MCF 10A (cell line): ENCODE measurements around the gene HIVEP2. TPM values are rescaled to one million over a fixed set of nuclear protein-coding genes. Genes with fewer than 3 reads are reported as not detected.

ENCODE experiments used
- BruUV-seq: library from RNA; stranded (reverse); fragments of 400-500 nt; replicated peaks from 2 replicates; lab custom pipeline; 2021; lab: Mats Ljungman, UMichigan
- CTCF ChIA-PET: fragments of 300-600 bp; sonication (Branson Sonifier 250); formaldehyde crosslinking; extraction: SDS; loops from one replicate; lab custom pipeline; 2021; ENCODE audit warnings: antibody characterized with exemption, inconsistent platforms; lab: Yijun Ruan, JAX
- POLR2A ChIA-PET: fragments of 300-600, 350-650 bp; sonication (Branson Sonifier 250); formaldehyde crosslinking; extraction: SDS; loops from one replicate; lab custom pipeline; 2020; ENCODE audit warnings: antibody characterized with exemption, inconsistent platforms; lab: Yijun Ruan, JAX
- DNase-seq: peaks from one replicate; pipeline ENCODE4 v3.0.0-alpha.2; 2018; ENCODE audit not compliant: unreplicated experiment
- H3K27ac Mint-ChIP-seq: one replicate; pipeline ENCODE4 v1.8.0; 2022; ENCODE audit warnings: mild to moderate bottlenecking, low read depth, mixed read lengths; ENCODE audit not compliant: unreplicated experiment
- H3K27me3 Mint-ChIP-seq: one replicate; pipeline ENCODE4 v1.8.0; 2022; ENCODE audit warnings: mixed read lengths; ENCODE audit not compliant: insufficient read depth, unreplicated experiment
- H3K36me3 Mint-ChIP-seq: one replicate; pipeline ENCODE4 v1.8.0; 2022; ENCODE audit warnings: mild to moderate bottlenecking, moderate library complexity, mixed read lengths; ENCODE audit not compliant: insufficient read depth, unreplicated experiment
- H3K4me1 Mint-ChIP-seq: one replicate; pipeline ENCODE4 v1.8.0; 2022; ENCODE audit warnings: mixed read lengths; ENCODE audit not compliant: insufficient read depth, unreplicated experiment
- H3K4me3 Mint-ChIP-seq: one replicate; pipeline ENCODE4 v1.8.0; 2022; ENCODE audit warnings: mild to moderate bottlenecking, moderate library complexity, mixed read lengths; ENCODE audit not compliant: unreplicated experiment
- H3K9me3 Mint-ChIP-seq: one replicate; pipeline ENCODE4 v1.8.0; 2022; ENCODE audit warnings: mixed read lengths; ENCODE audit not compliant: unreplicated experiment
- CTCF ChIP-seq: fragments of 200-600 bp; IDR thresholded peaks from one replicate; pipeline ENCODE4 v1.8.0; 2022; ENCODE audit warnings: antibody characterized with exemption, mild to moderate bottlenecking; ENCODE audit not compliant: unreplicated experiment
- intact Hi-C: fragments of 100-400 bp; cut with micrococcal nuclease; formaldehyde crosslinking; loops from 2 replicates; pipeline ENCODE4 v1.14.1; 2022
- total RNA-seq: library from RNA; stranded (reverse); gene quantifications from 2 replicates; pipeline ENCODE4 v1.2.3, GENCODE V29; 2022

The HIVEP2 gene
- total RNA-seq, 1 experiment from 2014 or later: 23.6 TPM

GRCh38 chr6:142744836-142745235 is 200.1 kb downstream of the HIVEP2 start:
- H3K4me1 Mint-ChIP-seq: peaks cover 6% of the 10 kb centered on the region
- H3K9me3 Mint-ChIP-seq: no peaks in the 10 kb centered on the region
- BruUV-seq: no TSS peak
- TF ChIP-seq CTCF: no peak
- no peak overlapping the region for H3K4me3 Mint-ChIP-seq
- no peaks in the 10 kb centered on the region for H3K27me3 Mint-ChIP-seq
- H3K27ac Mint-ChIP-seq: no peak overlapping the region
- intact Hi-C loops: no loop called here
- ChIA-PET CTCF (interaction anchor here (0.8 kb wide), 1 partner anchor 129 kb away, joined by 3 read pairs; no protein-coding TSS in a partner anchor), POLR2A (no interaction called here)
- no peaks in the 10 kb centered on the region for H3K36me3 Mint-ChIP-seq
- peak; percentile 26 for DNase-seq

GRCh38 chr6:142740449-142740848 is 204.5 kb downstream of the HIVEP2 start:
- Mint-ChIP-seq H3K9me3 (no peaks in the 10 kb centered on the region), H3K4me1 (peaks cover 21% of the 10 kb centered on the region), H3K4me3 (no peak overlapping the region), H3K27me3 (no peaks in the 10 kb centered on the region), H3K27ac (no peak overlapping the region), H3K36me3 (no peaks in the 10 kb centered on the region)
- intact Hi-C loops: no loop called here
- CTCF ChIA-PET: interaction anchor here (0.8 kb wide), 1 partner anchor 69 kb away, joined by 3 read pairs; no protein-coding TSS in a partner anchor
- POLR2A ChIA-PET: interaction anchor here (0.6 kb wide), 1 partner anchor 90 kb away, joined by 3 read pairs; no protein-coding TSS in a partner anchor
- DNase-seq: no peak
- TF ChIP-seq CTCF: no peak
- BruUV-seq: no TSS peak

- Mint-ChIP-seq H3K36me3 (no peaks in the 10 kb centered on the region), H3K4me1 (peaks cover 17% of the 10 kb centered on the region), H3K27me3 (no peaks in the 10 kb centered on the region), H3K9me3 (no peaks in the 10 kb centered on the region), H3K4me3 (no peak overlapping the region), H3K27ac (no peak overlapping the region)
- TF ChIP-seq CTCF: no peak
- intact Hi-C loops: no loop called here
- DNase-seq: no peak
- no TSS peak for BruUV-seq
- CTCF ChIA-PET: no interaction called here
- POLR2A ChIA-PET: no interaction called here
Observed at GRCh38 chr6:142738731-142739130, 206.2 kb downstream of the HIVEP2 start.

GRCh38 chr6:142738035-142738396 is 207.0 kb downstream of the HIVEP2 start:
- no peak for TF ChIP-seq CTCF
- intact Hi-C loops: no loop called here
- POLR2A ChIA-PET: interaction anchor here (0.6 to 2.0 kb wide), 2 partner anchors 208 to 1029 kb away, joined by 3 to 5 read pairs; no protein-coding TSS in a partner anchor

More at GRCh38 chr6:142738035-142738396, 207.0 kb downstream of the HIVEP2 start:
- H3K4me1 Mint-ChIP-seq: peaks cover 17% of the 10 kb centered on the region
- H3K27ac Mint-ChIP-seq: peak overlapping the region; percentile 67
- no peak for DNase-seq
- H3K4me3 Mint-ChIP-seq: no peak overlapping the region
- no peaks in the 10 kb centered on the region for H3K9me3 Mint-ChIP-seq
- CTCF ChIA-PET: interaction anchor here (0.5 to 1.5 kb wide), 4 partner anchors 13 to 693 kb away, joined by 3 to 4 read pairs (median 3); no protein-coding TSS in a partner anchor
- no peaks in the 10 kb centered on the region for H3K36me3 Mint-ChIP-seq
- BruUV-seq: no TSS peak
- H3K27me3 Mint-ChIP-seq: no peaks in the 10 kb centered on the region
